Thyroid gland (tissue), 4 donors: ENCODE data around the gene MSANTD7. TPM values are rescaled to one million over a fixed set of nuclear protein-coding genes. Genes with fewer than 3 reads are reported as not detected.

ENCODE experiments used
- DNase-seq, 2 donors: peaks; one replicate each; pipeline ENCODE4 v3.0.0-alpha.2; 2019
- H3K27ac ChIP-seq, 3 donors: fragments of 200-600 bp; sonication (generic); 1 replicate in 2 of 3; 2 replicates in 1 of 3; pipeline ENCODE4 v1.5.1; 2016 to 2019; ENCODE audit warnings: mild to moderate bottlenecking in 1 of 3, moderate library complexity in 1 of 3
- H3K27me3 ChIP-seq: fragments of 200-600 bp; sonication (generic); one replicate; pipeline ENCODE4 v1.5.1; 2019
- H3K36me3 ChIP-seq, 2 donors: fragments of 200-600 bp; sonication (generic); one replicate each; pipeline ENCODE4 v1.5.1; 2016 to 2019
- H3K4me1 ChIP-seq, 2 donors: fragments of 200-600 bp; sonication (generic); one replicate each; pipeline ENCODE4 v1.5.1; 2017 to 2019
- H3K4me3 ChIP-seq, 3 donors: fragments of 200-600 bp; sonication (generic); replicated peaks in 1 of 3; 1 replicate in 2 of 3; 2 replicates in 1 of 3; pipeline ENCODE4 v1.5.1; 2016; ENCODE audit warnings: mild to moderate bottlenecking in 1 of 3
- H3K9me3 ChIP-seq: fragments of 200-600 bp; sonication (generic); one replicate; pipeline ENCODE4 v1.5.1; 2017
- CTCF ChIP-seq, 6 experiments: fragments of 200-600 bp in 3 of 6; fragments of 450-650 bp in 3 of 6; sonication (generic) in 3 of 6; IDR thresholded peaks; one replicate each; pipeline ENCODE4 v1.5.1; 2016 to 2019; ENCODE audit warnings: antibody characterized with exemption in 6 of 6, mild to moderate bottlenecking in 2 of 6, inconsistent platforms in 1 of 6, moderate library complexity in 1 of 6
- POLR2A ChIP-seq, 2 donors: fragments of 450-650 bp; IDR thresholded peaks; one replicate each; pipeline ENCODE4 v1.6.1; 2017; ENCODE audit warnings: antibody characterized with exemption in 2 of 2, mild to moderate bottlenecking in 2 of 2, moderate library complexity in 1 of 2
- WGBS, 2 donors: methylation state at CpG; one replicate each; pipeline ENCODE4 v1.1.5; 2017; 5-methylcytosine and 5-hydroxymethylcytosine counted together
- intact Hi-C: fragments of 100-400 bp; cut with DNase I; formaldehyde crosslinking; loops from one replicate; pipeline ENCODE4 v1.15.1; 2023
- total RNA-seq, 4 donors: library from RNA; depleted of rRNA; stranded (reverse); fragments of >200 nt; gene quantifications; one replicate each; pipeline ENCODE4 v1.2.3, GENCODE V29; 2016

Gene MSANTD7
- total RNA-seq, 4 donors from 2014 or later = 9.0 to 14.6 (median 11.5) TPM

DNA sequence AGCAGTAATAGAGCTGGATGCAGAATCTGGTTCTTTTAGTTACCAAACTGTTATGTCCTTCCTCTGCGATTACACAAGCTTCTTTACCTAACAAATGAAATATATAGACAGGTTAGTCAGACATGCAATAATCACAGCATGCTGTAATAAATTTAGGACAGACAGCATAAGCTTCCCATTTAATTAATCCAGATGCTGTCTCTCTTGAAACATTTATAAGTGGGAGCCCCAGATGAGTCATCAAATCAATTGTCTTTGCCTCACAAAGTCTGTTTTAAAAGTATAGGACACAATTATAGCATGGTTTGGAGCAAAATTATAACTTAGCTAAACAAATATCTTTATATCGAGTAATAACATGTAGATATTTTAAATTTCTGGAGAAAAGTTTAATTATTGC lies 1.9 kb upstream of the MSANTD7 start:
- no peak for TF ChIP-seq CTCF (IDR thresholded peaks at IDR 0.05)
- TF ChIP-seq POLR2A (IDR thresholded peaks at IDR 0.05) = no peak
- Histone ChIP-seq H3K4me1 (peaks cover 11 to 15% of the 10 kb centered on the region in 2 donors), H3K9me3 (no peaks in the 10 kb centered on the region), H3K27ac (no peak overlapping the region), H3K27me3 (no peaks in the 10 kb centered on the region), H3K4me3 (no peak overlapping the region), H3K36me3 (no peaks in the 10 kb centered on the region)
- intact Hi-C loops = no loop called here
- DNase-seq = no peak
- 95% methylated on average over 2 of the region's 2 CpGs for WGBS, 2 donors

- H3K36me3 ChIP-seq = peaks cover 1 to 3% of the 10 kb centered on the region in 2 donors
- H3K4me1 ChIP-seq = peaks cover 11 to 15% of the 10 kb centered on the region in 2 donors
- peak overlapping the region; percentile 56 to 94 (median 71) for H3K4me3 ChIP-seq
- no peak for TF ChIP-seq POLR2A (IDR thresholded peaks at IDR 0.05)
- no peak for TF ChIP-seq CTCF (IDR thresholded peaks at IDR 0.05)
- H3K27me3 ChIP-seq = no peaks in the 10 kb centered on the region
- H3K9me3 ChIP-seq = no peaks in the 10 kb centered on the region
- 18 to 19% methylated on average over 13 to 14 of the region's 14 CpGs for WGBS, 2 donors
- intact Hi-C loops = no loop called here
- H3K27ac ChIP-seq = peak overlapping the region; percentile 94 to 96 (median 96)
- no peak for DNase-seq
These were observed 926 bp upstream of the MSANTD7 start for GRCh38 chr10:14837003-14837756.

DNA sequence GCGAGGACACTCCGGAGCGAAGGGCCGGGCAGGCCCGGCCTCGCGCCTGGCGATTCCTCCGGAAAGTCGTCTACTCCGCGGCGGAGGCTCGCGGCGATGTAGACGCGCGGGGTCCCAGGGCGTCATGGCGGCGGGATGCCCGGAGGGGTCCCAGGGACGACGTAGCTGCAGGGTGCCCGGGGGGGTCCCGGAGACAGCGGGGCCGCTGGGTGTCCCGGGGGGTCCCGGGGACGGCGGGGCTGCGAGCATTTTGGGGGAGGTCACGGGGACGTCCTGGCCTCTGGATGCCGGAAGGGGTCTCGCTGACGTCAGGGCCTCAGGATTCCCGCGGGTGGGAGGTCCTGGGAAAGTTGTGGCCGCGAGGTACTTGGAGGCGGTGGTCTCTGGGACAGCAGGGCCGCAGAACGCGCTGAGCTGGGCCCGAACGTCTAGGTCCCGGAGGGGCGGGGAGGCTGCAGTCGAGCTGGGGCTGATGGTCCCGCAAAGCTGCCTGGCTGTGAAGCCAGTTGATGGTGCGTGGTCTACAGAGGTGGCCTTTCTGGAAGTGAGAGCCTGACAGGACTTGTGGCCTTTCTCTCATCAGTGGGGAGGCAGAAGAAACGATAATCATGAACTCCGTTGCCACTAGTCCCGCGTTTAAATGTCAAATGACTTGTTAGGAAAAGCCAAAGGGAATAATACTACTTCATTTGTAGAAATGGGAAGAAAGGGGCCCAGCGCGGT lies 637 bp downstream of the MSANTD7 start:
- TF ChIP-seq POLR2A (IDR thresholded peaks at IDR 0.05) = no peak
- no peak for TF ChIP-seq CTCF (IDR thresholded peaks at IDR 0.05)
- Histone ChIP-seq H3K27me3 (no peaks in the 10 kb centered on the region), H3K27ac (peak overlapping the region; percentile 68 to 96 (median 70)), H3K9me3 (no peaks in the 10 kb centered on the region), H3K4me3 (peak overlapping the region; percentile 69 to 94 (median 77)), H3K4me1 (peaks cover 11 to 15% of the 10 kb centered on the region in 2 donors), H3K36me3 (peaks cover 14 to 16% of the 10 kb centered on the region in 2 donors)
- DNase-seq = peak in 1 of 2 donors; percentile 35
- intact Hi-C loops = no loop called here
- 0 to 1% methylated on average over 20 to 26 of the region's 60 CpGs for WGBS, 2 donors

DNA sequence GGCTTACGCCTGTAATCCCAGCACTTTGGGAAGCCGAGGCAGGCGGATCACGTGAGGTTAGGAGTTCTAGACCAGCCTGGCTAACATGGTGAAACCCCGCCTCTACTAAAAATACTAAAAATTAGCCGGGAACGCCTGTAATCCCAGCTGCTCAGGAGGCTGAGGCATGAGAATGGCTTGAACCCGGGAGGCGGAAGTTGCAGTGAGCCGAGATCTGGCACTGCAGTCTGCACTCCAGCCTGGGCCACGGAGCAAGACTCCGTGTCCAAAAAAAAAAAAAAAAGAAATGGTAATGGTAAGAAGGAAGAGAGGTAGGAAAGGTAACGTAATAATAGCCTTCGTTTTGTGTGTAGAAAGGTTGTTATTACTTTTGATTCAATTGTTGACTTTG lies 1.2 kb downstream of the MSANTD7 start:
- peaks cover 17 to 21% of the 10 kb centered on the region in 2 donors for H3K36me3 ChIP-seq
- TF ChIP-seq CTCF (IDR thresholded peaks at IDR 0.05) (no peak), POLR2A (IDR thresholded peaks at IDR 0.05) (no peak)
- intact Hi-C loops = no loop called here
- DNase-seq = no peak
- H3K27me3 ChIP-seq = no peaks in the 10 kb centered on the region
- 10 to 11% methylated on average over 14 of the region's 14 CpGs for WGBS, 2 donors
- H3K9me3 ChIP-seq = no peaks in the 10 kb centered on the region
- H3K27ac ChIP-seq = peak overlapping the region in 1 of 3 donors; percentile 68
- H3K4me1 ChIP-seq = peaks cover 11 to 15% of the 10 kb centered on the region in 2 donors
- H3K4me3 ChIP-seq = peak overlapping the region; percentile 69 to 94 (median 77)

DNA sequence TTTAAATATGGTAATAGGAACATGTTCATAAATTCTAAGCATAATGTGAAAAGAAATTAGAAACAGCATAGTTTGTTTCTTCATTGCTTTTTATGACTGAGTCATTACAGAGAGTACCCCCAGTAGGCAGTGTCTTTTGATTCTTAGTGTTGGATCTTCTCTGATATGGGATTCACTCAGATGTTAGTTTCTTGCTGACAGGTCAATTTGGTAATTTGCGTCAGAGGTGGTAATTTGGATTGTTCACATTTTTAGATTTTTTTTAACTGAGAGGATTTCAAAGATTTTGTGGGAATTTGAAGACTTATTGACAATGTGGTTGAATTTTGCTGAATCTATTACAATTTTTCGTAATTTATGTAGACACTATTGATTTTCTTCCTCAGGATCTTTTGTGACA lies 2.1 kb downstream of the MSANTD7 start:
- Histone ChIP-seq H3K4me1 (peaks cover 11 to 15% of the 10 kb centered on the region in 2 donors), H3K9me3 (no peaks in the 10 kb centered on the region), H3K4me3 (no peak overlapping the region), H3K27ac (no peak overlapping the region), H3K27me3 (no peaks in the 10 kb centered on the region), H3K36me3 (peaks cover 17 to 27% of the 10 kb centered on the region in 2 donors)
- 97 to 100% methylated on average over 2 of the region's 2 CpGs for WGBS, 2 donors
- intact Hi-C loops = no loop called here
- no peak for TF ChIP-seq CTCF (IDR thresholded peaks at IDR 0.05)
- no peak for TF ChIP-seq POLR2A (IDR thresholded peaks at IDR 0.05)
- no peak for DNase-seq
